Pulmonary artery endothelial cell (primary cell): ENCODE results near the gene EVL. TPM values are rescaled to one million over a fixed set of nuclear protein-coding genes. Genes with fewer than 3 reads are reported as not detected.

ENCODE experiments used
- DNase-seq: peaks from one replicate; pipeline ENCODE4 v3.0.0-alpha.2; 2011; ENCODE audit warnings: low read depth, low spot score
- total RNA-seq: library from RNA; depleted of rRNA; stranded (reverse); fragments of >200 nt; gene quantifications from 2 replicates; pipeline ENCODE4 v1.2.3, GENCODE V29; 2014

EVL gene
- total RNA-seq, 1 donor from 2014 or later, result 14.0 TPM

GRCh38 chr14:100108042-100108825 is 43.0 kb downstream of the EVL start:
- no peak for DNase-seq

GRCh38 chr14:100108840-100109593 is 43.8 kb downstream of the EVL start:
- no peak for DNase-seq

- DNase-seq, result no peak
Observed at GRCh38 chr14:100109594-100109955, 44.4 kb downstream of the EVL start.

GRCh38 chr14:100110816-100111215 is 45.6 kb downstream of the EVL start:
- no peak for DNase-seq

DNA sequence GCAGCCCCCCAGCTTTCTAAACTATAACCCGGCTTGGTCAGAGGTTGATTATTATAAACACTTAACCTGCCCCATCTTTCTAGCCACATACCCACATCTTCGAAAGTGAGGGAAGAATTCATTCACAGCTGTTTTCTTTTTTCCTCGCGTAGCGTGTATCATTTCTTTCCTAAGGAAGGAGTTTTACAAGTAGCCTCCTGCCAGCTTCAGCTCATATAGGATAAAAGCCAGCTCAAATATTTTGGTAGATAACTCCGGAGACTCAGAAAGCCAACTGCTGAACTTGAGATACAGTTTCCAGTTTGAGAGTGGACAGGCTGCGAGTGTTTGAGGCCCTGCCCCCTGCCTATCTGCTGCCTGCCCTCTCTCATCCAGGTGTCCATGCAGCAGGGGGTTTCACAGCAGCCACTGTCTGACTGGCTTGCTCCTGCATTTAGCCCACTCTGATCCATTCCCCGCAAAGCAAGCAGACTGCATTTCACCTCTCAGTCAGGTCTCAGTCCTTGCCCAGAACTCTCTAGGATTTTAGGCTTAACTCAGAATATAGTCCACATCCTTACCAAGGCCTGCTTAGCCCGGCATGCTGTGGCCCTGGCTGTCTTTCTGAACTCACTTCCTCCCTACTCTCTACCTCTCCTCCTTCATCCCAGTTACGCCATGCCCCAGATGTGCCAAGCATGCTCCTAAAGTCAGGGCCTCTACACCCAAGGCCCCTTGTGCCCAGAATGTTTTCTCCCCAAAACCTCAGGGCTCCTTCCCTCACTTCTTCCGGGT is 46.9 kb downstream of the EVL start:
- DNase-seq, result no peak

GRCh38 chr14:100114109-100114765 is 49.0 kb downstream of the EVL start:
- no peak for DNase-seq

GRCh38 chr14:100115236-100115635 is 50.0 kb downstream of the EVL start:
- DNase-seq, result no peak

DNA sequence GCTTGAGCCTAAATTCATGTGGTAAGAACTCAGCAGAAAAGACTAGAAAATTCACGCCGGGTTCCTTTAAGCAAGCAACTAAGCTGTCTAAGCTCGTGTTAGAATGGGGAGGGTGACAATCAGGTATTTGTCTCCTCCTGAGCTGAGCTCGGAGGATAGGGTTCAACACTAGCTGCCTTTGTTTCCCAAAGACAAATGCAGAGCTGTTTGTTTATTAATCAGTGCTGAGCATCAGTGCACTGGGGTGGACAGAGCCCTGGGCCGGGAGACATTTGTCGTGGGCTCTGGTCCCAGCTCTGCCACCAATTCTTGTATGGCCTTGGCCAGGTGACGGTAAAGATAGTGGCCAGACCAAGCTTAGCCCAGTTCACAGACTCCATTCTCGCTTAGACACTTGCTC is 50.5 kb downstream of the EVL start:
- DNase-seq, result no peak

DNA sequence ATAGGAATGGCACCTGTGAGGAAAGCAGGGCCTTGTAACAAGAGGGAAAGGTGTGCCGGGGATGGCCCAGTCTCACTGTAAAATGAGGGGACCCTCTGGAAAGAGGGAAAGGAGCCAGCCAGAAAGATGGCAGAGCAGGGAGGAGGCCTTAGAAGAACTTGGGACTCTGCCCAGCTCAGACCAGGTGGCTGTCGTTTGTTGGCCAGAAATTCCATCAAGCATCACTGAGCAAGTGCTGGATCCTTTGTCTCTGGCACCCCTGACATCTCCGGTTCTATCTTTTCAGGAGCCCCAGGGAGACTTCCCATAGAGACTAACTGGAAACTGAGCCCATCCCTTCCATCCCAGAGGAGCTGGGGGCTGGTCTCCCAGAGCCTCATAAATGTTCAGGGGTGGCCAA is 50.9 kb downstream of the EVL start:
- no peak for DNase-seq

DNA sequence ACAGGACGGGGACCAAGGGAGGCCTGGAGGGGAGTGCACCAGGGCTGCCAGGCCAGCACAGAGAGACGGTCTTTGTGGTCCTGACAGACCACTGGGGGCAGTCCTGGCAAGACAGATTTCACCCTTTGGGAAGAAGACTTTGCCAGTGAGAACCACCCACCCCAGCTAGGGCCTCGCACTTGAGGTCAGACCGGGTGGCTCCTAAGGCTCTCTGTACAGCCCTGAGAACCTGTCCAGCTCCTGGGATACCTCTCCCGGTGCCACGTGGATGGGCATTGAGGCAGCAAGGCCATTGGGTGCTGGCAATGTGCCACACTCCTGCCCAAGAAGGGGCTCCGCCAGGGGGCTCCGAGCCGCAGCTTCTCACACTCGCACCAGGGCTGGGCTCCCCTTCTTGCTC is 51.8 kb downstream of the EVL start:
- DNase-seq, result no peak

DNA sequence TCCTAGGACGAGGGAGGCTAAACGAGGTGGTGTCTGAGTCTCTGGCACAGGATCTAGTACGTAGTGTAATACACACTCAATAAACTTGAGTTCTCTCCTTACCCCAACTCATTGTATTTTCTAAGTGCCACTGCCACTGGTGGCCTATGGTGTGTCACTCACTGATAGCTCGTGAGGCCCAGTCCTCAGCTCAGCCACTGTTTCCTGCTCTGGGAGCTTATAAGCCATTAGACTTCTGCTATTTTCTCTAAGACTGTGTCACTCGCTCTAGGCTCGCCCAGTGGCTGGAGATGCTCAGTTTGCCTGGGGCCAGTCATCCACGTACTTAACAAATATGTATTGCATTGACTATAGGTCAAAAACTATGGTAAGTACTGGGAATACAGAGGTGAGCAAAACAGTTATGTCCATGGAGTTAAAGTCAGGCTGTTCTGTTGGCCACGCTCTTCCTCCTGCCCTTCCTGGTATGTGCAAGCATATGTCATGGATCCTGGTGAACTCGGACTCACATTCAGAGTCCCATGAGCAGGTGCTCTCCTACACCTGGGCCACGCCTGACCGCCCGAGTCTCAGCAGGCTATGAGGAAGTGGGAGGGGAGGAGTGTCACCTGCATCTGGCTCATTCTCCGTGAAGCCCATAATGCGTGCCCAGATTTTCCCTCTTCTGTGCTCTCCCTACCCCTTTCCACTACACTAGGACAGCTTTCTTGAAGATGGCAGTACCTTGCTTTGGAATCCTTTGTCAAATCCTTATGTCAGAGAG is 52.6 kb downstream of the EVL start:
- DNase-seq, result no peak

GRCh38 chr14:100118396-100119011 is 53.3 kb downstream of the EVL start:
- no peak for DNase-seq

- DNase-seq, result no peak
Observed at GRCh38 chr14:100119251-100119650, 54.0 kb downstream of the EVL start.

- no peak for DNase-seq
Observed at GRCh38 chr14:100120522-100121269, 55.5 kb downstream of the EVL start.

DNA sequence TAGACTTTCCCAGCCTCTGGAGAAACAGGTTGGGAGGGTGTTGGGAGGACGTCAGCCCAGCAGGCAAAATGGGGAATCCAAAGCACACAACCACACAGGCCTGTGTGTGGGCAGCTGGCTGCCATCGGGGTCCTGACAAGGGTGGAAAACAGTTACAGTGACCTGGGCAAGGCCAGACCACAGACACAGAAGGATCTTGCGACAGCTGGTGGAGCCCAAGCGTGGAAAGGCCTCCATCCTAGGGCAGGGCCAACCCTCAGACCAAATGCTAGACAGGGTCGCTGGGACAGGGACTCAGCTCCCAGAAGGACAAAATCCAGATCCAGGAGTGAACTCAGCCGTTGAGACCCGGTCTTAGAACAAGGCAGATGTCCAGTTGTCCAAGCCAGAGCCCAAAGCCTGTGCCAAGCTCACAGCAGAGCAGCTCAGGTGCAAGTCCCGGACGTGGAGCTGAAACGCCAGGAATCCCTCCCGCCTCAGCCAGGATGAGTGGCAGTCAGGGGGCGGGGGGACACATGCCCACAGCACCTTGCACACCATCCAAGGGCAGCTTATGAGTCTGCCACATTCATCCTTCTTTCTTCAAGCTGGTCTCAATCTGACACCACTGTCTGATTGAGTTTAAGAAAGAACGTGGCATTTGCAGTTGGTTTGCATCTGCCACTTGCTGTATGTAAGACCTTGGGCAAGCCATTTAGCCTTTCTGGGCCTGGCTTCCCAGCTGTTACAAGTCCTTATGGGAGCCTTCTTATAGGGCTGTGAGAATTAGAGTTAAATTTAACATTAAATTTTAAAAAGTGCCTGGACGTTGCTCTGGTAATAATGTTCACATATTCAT is 56.6 kb downstream of the EVL start:
- DNase-seq, result no peak

DNA sequence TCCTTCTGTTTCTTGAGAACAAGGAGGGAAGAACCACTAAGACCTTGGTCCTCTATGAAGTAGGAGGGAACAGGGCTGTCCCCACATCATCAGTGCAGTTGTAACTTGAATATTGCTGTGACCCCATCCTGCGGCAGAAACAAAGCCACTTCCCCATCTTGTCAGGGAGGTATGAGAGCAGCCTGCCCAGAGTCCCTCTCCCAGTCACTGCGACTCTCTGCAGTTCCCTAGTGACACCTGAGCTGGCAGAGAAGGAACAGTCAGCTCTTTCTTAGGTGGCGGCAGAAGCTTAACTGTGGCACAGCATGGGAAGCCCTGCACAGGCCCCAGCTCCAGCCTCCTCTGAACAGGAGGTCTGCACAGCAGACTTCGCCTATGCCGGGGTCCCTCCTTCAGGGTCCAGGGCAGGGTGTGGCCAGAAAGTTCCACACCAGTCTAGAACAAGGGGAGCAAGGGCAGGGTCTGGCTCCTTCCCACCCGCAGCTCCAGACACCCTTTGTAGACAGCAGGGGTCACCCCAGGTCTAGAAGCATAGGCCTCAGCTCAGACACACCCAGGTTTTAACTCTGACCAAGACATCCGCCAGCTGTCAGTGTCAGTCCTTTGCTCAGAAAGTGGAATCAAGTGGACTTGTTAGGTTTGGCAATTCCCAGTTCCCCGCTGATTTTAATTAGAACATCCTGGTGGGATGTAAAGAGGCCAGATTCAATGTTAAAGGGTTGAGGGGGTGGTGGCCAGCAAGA is 57.4 kb downstream of the EVL start:
- no peak for DNase-seq

- DNase-seq, result no peak
Observed at GRCh38 chr14:100123618-100124017, 58.4 kb downstream of the EVL start.

DNA sequence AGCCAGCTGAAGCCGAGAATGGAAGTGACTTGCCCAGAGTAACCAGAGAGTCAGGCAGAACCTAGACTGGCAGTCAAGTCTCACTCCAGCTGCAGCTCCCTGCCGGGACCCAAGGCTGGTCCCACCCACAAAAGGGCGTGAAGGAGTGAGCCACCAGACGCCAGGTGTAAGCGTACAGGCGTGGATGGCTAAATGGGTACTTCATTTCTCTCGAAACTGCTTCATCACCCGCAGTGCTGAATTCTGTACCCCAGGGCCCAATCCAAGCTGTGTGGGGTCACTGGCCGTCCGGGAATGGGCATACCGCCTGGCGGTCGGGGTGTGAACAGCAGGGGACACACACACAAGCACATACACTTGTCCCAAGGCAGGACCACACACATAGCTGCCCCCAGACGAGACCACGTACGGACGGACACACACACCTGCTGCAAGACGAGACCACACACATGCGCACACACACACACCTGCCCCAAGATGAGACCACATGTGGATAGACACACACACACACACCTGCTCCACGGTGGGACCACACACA is 59.4 kb downstream of the EVL start:
- no peak for DNase-seq
